ENCODE measurements around the gene CISH. TPM values are rescaled to one million over a fixed set of nuclear protein-coding genes. Genes with fewer than 3 reads are reported as not detected.

CISH gene
- total and polyA plus RNA-seq, 4 donors = 4.7 to 32.5 (median 24.3) TPM

- WGBS = 93% methylated on average over 8 of the region's 8 CpGs
- Histone ChIP-seq H3K27ac (ENCODE audit: low read depth in 1 of 2, low read length in 2 of 2) (no peak overlapping the region), H3K4me1 (ENCODE audit: control insufficient read depth in 4 of 4, insufficient read depth in 4 of 4, low read length in 3 of 4) (no peaks in the 10 kb centered on the region), H3K9ac (ENCODE audit: low read depth in 1 of 2, low read length in 2 of 2) (no peak overlapping the region), H3K4me3 (ENCODE audit: low read depth in 1 of 3, low read length in 3 of 3) (no peak overlapping the region), H3K27me3 (ENCODE audit: control insufficient read depth in 4 of 4, insufficient read depth in 4 of 4, low read length in 3 of 4) (no peaks in the 10 kb centered on the region), H3K9me3 (ENCODE audit: control insufficient read depth in 4 of 4, low read length in 3 of 4) (no peaks in the 10 kb centered on the region), H3K36me3 (ENCODE audit: control insufficient read depth in 4 of 4, insufficient read depth in 3 of 4, low read depth in 1 of 4, low read length in 3 of 4) (peaks cover 0 to 14% (median 5%) of the 10 kb centered on the region in 4 donors)
- TF ChIP-seq FOXA2 (IDR thresholded peaks at IDR 0.05) = no peak
- TF ChIP-seq REST (IDR thresholded peaks at IDR 0.05) = no peak
- TF ChIP-seq ATF3 (IDR thresholded peaks at IDR 0.05) = no peak
- TF ChIP-seq FOXA1 (IDR thresholded peaks at IDR 0.05) = no peak
- TF ChIP-seq TAF1 (conservative IDR thresholded peaks at IDR 0.05) = no peak
- no peak for TF ChIP-seq RXRA (IDR thresholded peaks at IDR 0.05)
- no peak for TF ChIP-seq SP1 (IDR thresholded peaks at IDR 0.05)
- TF ChIP-seq, protein P1, sequence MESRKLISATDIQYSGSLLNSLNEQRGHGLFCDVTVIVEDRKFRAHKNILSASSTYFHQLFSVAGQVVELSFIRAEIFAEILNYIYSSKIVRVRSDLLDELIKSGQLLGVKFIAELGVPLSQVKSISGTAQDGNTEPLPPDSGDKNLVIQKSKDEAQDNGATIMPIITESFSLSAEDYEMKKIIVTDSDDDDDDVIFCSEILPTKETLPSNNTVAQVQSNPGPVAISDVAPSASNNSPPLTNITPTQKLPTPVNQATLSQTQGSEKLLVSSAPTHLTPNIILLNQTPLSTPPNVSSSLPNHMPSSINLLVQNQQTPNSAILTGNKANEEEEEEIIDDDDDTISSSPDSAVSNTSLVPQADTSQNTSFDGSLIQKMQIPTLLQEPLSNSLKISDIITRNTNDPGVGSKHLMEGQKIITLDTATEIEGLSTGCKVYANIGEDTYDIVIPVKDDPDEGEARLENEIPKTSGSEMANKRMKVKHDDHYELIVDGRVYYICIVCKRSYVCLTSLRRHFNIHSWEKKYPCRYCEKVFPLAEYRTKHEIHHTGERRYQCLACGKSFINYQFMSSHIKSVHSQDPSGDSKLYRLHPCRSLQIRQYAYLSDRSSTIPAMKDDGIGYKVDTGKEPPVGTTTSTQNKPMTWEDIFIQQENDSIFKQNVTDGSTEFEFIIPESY (IDR thresholded peaks at IDR 0.05) = no peak
- no peak for TF ChIP-seq HNF4A (conservative IDR thresholded peaks at IDR 0.05)
- TF ChIP-seq GABPA (IDR thresholded peaks at IDR 0.05 in 1 of 2, conservative IDR thresholded peaks at IDR 0.05 in 1 of 2) = no peak
- TF ChIP-seq NR2F2 (IDR thresholded peaks at IDR 0.05) = no peak
- no peak for TF ChIP-seq RAD21 (IDR thresholded peaks at IDR 0.05)
- no peak for TF ChIP-seq JUND (IDR thresholded peaks at IDR 0.05)
- TF ChIP-seq EGR1 (IDR thresholded peaks at IDR 0.05; ENCODE audit: low read depth in 2 of 2) = no peak
- DNase-seq (ENCODE audit: low spot score) = no peak
Observed at GRCh38 chr3:50651445-50651844, 39.9 kb upstream of the CISH start.

- Histone ChIP-seq H3K9me3 (ENCODE audit: control insufficient read depth in 4 of 4, low read length in 3 of 4) (no peaks in the 10 kb centered on the region), H3K4me1 (ENCODE audit: control insufficient read depth in 4 of 4, insufficient read depth in 4 of 4, low read length in 3 of 4) (no peaks in the 10 kb centered on the region), H3K4me3 (ENCODE audit: low read depth in 1 of 3, low read length in 3 of 3) (no peak overlapping the region), H3K27me3 (ENCODE audit: control insufficient read depth in 4 of 4, insufficient read depth in 4 of 4, low read length in 3 of 4) (no peaks in the 10 kb centered on the region), H3K27ac (ENCODE audit: low read depth in 1 of 2, low read length in 2 of 2) (no peak overlapping the region), H3K36me3 (ENCODE audit: control insufficient read depth in 4 of 4, insufficient read depth in 3 of 4, low read depth in 1 of 4, low read length in 3 of 4) (peaks cover 0 to 23% (median 10%) of the 10 kb centered on the region in 4 donors), H3K9ac (ENCODE audit: low read depth in 1 of 2, low read length in 2 of 2) (no peak overlapping the region)
- 96% methylated on average over 1 of the region's 1 CpG for WGBS
- TF ChIP-seq, protein P2, sequence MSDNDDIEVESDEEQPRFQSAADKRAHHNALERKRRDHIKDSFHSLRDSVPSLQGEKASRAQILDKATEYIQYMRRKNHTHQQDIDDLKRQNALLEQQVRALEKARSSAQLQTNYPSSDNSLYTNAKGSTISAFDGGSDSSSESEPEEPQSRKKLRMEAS (IDR thresholded peaks at IDR 0.05) = no peak
- TF ChIP-seq TAF1 (conservative IDR thresholded peaks at IDR 0.05) = no peak
- TF ChIP-seq RAD21 (IDR thresholded peaks at IDR 0.05) = no peak
- no peak for TF ChIP-seq CTCF (IDR thresholded peaks at IDR 0.05; ENCODE audit: low read depth, low read length, missing input control)
- TF ChIP-seq RXRA (IDR thresholded peaks at IDR 0.05) = no peak
- TF ChIP-seq HNF4G (IDR thresholded peaks at IDR 0.05) = no peak
- TF ChIP-seq, protein P1 (IDR thresholded peaks at IDR 0.05) = no peak
- no peak for TF ChIP-seq FOXA2 (IDR thresholded peaks at IDR 0.05)
- TF ChIP-seq HNF4A (conservative IDR thresholded peaks at IDR 0.05) = no peak
- no peak for TF ChIP-seq JUND (IDR thresholded peaks at IDR 0.05)
- no peak for TF ChIP-seq REST (IDR thresholded peaks at IDR 0.05)
- no peak for TF ChIP-seq GABPA (IDR thresholded peaks at IDR 0.05 in 1 of 2, conservative IDR thresholded peaks at IDR 0.05 in 1 of 2)
- TF ChIP-seq SP1 (IDR thresholded peaks at IDR 0.05) = no peak
- TF ChIP-seq ATF3 (IDR thresholded peaks at IDR 0.05) = no peak
- no peak for TF ChIP-seq YY1 (IDR thresholded peaks at IDR 0.05)
- DNase-seq (ENCODE audit: low spot score) = no peak
Observed at GRCh38 chr3:50650018-50650417, 38.4 kb upstream of the CISH start.

All from liver (tissue), 9 donors.